Measurements from ENCODE around the gene RHOF.

RHOF gene

GRCh38 chr12:121838126-121838525 lies 44.6 kb upstream of the RHOF start:
- TF ChIP-seq CTCF (IDR thresholded peaks at IDR 0.05; ENCODE audit: low read length): no peak
- TF ChIP-seq EZH2 (IDR thresholded peaks at IDR 0.05; ENCODE audit: borderline replicate concordance, low read length): no peak
- Histone ChIP-seq H3K9me3 (ENCODE audit: low read length) (no peaks in the 10 kb centered on the region), H3F3A (ENCODE audit: insufficient read depth, low read length) (no peaks in the 10 kb centered on the region), H3K4me3 (ENCODE audit: low read depth, low read length, poor library complexity, severe bottlenecking) (no peak overlapping the region), H2AFZ (ENCODE audit: low read length) (no peak overlapping the region), H3K4me2 (ENCODE audit: low read length) (no peak overlapping the region), H3K4me1 (ENCODE audit: insufficient read depth, low read length, severe bottlenecking) (peaks cover 8% of the 10 kb centered on the region), H3K9ac (ENCODE audit: low read length) (no peak overlapping the region), H3K27ac (ENCODE audit: low read depth, low read length, poor library complexity, severe bottlenecking) (no peak overlapping the region), H3K79me2 (ENCODE audit: insufficient read depth, low read length) (no peaks in the 10 kb centered on the region), H3K27me3 (ENCODE audit: insufficient read depth, low read length) (peaks cover 3% of the 10 kb centered on the region; the same call in 1 of the 2 replicates), H3K36me3 (ENCODE audit: insufficient read depth, low read length) (no peaks in the 10 kb centered on the region), H4K20me1 (ENCODE audit: insufficient read depth, low read length) (no peaks in the 10 kb centered on the region), H3K9me2 (ENCODE audit: low read depth, low read length) (no peaks in the 10 kb centered on the region)

GRCh38 chr12:121837680-121838079 lies 44.2 kb upstream of the RHOF start:
- Histone ChIP-seq H3K27ac (ENCODE audit: low read depth, low read length, poor library complexity, severe bottlenecking) (no peak overlapping the region), H3K4me3 (ENCODE audit: low read depth, low read length, poor library complexity, severe bottlenecking) (no peak overlapping the region), H3K9me3 (ENCODE audit: low read length) (no peaks in the 10 kb centered on the region), H3K36me3 (ENCODE audit: insufficient read depth, low read length) (no peaks in the 10 kb centered on the region), H3K9me2 (ENCODE audit: low read depth, low read length) (no peaks in the 10 kb centered on the region), H3K4me1 (ENCODE audit: insufficient read depth, low read length, severe bottlenecking) (peaks cover 8% of the 10 kb centered on the region), H2AFZ (ENCODE audit: low read length) (no peak overlapping the region), H3K4me2 (ENCODE audit: low read length) (no peak overlapping the region), H3K79me2 (ENCODE audit: insufficient read depth, low read length) (no peaks in the 10 kb centered on the region), H3K9ac (ENCODE audit: low read length) (no peak overlapping the region), H3K27me3 (ENCODE audit: insufficient read depth, low read length) (peaks cover 3% of the 10 kb centered on the region; the same call in 1 of the 2 replicates), H4K20me1 (ENCODE audit: insufficient read depth, low read length) (no peaks in the 10 kb centered on the region), H3F3A (ENCODE audit: insufficient read depth, low read length) (no peaks in the 10 kb centered on the region)
- TF ChIP-seq EZH2 (IDR thresholded peaks at IDR 0.05; ENCODE audit: borderline replicate concordance, low read length) (no peak), CTCF (IDR thresholded peaks at IDR 0.05; ENCODE audit: low read length) (peak; percentile 8; the same call in 1 of the 2 replicates)

- no peaks in the 10 kb centered on the region for H3K9me2 ChIP-seq (ENCODE audit: low read depth, low read length)
- H4K20me1 ChIP-seq (ENCODE audit: insufficient read depth, low read length): no peaks in the 10 kb centered on the region
- H3K27ac ChIP-seq (ENCODE audit: low read depth, low read length, poor library complexity, severe bottlenecking): no peak overlapping the region
- H3K4me3 ChIP-seq (ENCODE audit: low read depth, low read length, poor library complexity, severe bottlenecking): no peak overlapping the region
- peaks cover 6% of the 10 kb centered on the region for H3K4me1 ChIP-seq (ENCODE audit: insufficient read depth, low read length, severe bottlenecking)
- H3K36me3 ChIP-seq (ENCODE audit: insufficient read depth, low read length): peaks cover 56% of the 10 kb centered on the region
- TF ChIP-seq EZH2 (IDR thresholded peaks at IDR 0.05; ENCODE audit: borderline replicate concordance, low read length): no peak
- TF ChIP-seq CTCF (IDR thresholded peaks at IDR 0.05; ENCODE audit: low read length): no peak
- no peaks in the 10 kb centered on the region for H3K79me2 ChIP-seq (ENCODE audit: insufficient read depth, low read length)
- no peak overlapping the region for H3K4me2 ChIP-seq (ENCODE audit: low read length)
- H3K27me3 ChIP-seq (ENCODE audit: insufficient read depth, low read length): peaks cover 3% of the 10 kb centered on the region; the same call in 1 of the 2 replicates
- no peaks in the 10 kb centered on the region for H3F3A ChIP-seq (ENCODE audit: insufficient read depth, low read length)
- H3K9me3 ChIP-seq (ENCODE audit: low read length): no peaks in the 10 kb centered on the region
- no peak overlapping the region for H3K9ac ChIP-seq (ENCODE audit: low read length)
- no peak overlapping the region for H2AFZ ChIP-seq (ENCODE audit: low read length)
Observed at GRCh38 chr12:121831571-121832245, 38.2 kb upstream of the RHOF start.

Measured in OCI-LY1 (cell line).